Measurements from ENCODE around the gene PERM1.
"Not testable (repeated sequence)": the region's sequence is repeated elsewhere in the genome, so short reads cannot be mapped to it uniquely, and the experiment has no call there.

DNA sequence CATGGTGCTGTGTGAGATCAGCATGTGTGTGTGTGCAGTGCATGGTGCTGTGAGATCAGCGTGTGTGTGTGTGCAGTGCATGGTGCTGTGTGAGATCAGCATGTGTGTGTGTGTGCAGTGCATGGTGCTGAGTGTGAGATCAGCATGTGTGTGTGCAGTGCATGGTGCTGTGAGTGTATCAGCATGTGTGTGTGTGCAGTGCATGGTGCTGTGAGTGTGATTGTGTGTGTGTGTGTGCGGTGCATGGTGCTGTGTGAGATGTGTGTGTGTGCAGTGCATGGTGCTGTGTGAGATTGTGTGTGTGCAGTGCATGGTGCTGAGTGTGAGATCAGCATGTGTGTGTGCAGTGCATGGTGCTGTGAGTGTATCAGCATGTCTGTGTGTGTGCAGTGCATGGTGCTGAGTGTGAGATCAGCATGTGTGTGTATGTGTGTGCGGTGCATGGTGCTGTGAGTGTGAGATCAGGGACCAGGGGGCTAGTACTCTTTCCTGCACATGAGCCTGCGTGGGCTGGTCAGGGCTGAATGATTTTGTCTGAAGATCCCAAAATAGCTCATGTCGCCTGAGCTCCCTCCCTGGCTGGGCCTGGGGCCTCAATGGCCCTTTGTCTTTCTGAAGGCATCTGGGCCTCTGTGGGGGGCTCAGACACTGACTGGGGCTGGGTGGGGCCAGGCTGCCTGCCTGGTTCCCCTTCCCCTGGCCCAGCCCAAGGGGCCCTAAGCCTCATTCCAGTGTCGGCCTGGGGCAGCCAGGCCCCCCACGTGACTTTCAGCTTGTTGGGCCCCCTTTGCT is 49.2 kb upstream of the PERM1 start:
- TF ChIP-seq, protein P1, sequence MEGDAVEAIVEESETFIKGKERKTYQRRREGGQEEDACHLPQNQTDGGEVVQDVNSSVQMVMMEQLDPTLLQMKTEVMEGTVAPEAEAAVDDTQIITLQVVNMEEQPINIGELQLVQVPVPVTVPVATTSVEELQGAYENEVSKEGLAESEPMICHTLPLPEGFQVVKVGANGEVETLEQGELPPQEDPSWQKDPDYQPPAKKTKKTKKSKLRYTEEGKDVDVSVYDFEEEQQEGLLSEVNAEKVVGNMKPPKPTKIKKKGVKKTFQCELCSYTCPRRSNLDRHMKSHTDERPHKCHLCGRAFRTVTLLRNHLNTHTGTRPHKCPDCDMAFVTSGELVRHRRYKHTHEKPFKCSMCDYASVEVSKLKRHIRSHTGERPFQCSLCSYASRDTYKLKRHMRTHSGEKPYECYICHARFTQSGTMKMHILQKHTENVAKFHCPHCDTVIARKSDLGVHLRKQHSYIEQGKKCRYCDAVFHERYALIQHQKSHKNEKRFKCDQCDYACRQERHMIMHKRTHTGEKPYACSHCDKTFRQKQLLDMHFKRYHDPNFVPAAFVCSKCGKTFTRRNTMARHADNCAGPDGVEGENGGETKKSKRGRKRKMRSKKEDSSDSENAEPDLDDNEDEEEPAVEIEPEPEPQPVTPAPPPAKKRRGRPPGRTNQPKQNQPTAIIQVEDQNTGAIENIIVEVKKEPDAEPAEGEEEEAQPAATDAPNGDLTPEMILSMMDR (conservative IDR thresholded peaks at IDR 0.05) = not testable (repeated sequence)
- not testable (repeated sequence) for TF ChIP-seq ZFX (IDR thresholded peaks at IDR 0.05)
